Stimulated activated CD8-positive, alpha-beta memory T cell treated with anti-CD3 and anti-CD28 coated beads, Interleukin-15, amount 100 ng/mL, for 24 hours (primary cell): Measurements from ENCODE around the gene CENPE.

Experiments
- DNase-seq: peaks from one replicate; pipeline ENCODE4 v3.0.0-alpha.2; 2020; ENCODE audit warnings: low read depth

The CENPE gene

GRCh38 chr4:103136671-103137445 lies 61.3 kb downstream of the CENPE start:
- DNase-seq = no peak

- DNase-seq = no peak
These were observed 69.0 kb downstream of the CENPE start for GRCh38 chr4:103129174-103129573.

GRCh38 chr4:103126126-103126525 lies 72.0 kb downstream of the CENPE start:
- no peak for DNase-seq

GRCh38 chr4:103123114-103123513 lies 75.0 kb downstream of the CENPE start:
- no peak for DNase-seq

DNA sequence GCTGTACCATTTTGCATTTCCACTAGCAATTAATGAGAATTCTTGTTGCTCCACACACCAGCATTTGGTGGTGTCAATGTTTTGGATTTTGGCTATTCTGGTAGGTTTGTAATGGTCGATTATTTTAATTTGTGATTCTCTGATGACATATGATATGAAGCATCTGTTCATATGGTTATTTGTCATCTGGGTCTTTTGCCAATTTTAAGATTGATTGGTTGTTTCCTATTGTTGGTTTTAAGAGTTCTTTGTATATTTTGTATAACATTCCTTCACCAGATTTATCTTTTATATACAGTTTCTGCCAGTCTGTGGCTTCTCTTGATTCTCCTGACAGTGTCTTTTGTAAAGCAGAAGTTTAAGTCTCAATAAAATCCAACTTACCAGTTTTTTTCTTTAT lies 80.0 kb downstream of the CENPE start:
- no peak for DNase-seq

GRCh38 chr4:103111598-103111997 lies 86.5 kb downstream of the CENPE start:
- DNase-seq = no peak

GRCh38 chr4:103108542-103108941 lies 89.6 kb downstream of the CENPE start:
- no peak for DNase-seq

DNA sequence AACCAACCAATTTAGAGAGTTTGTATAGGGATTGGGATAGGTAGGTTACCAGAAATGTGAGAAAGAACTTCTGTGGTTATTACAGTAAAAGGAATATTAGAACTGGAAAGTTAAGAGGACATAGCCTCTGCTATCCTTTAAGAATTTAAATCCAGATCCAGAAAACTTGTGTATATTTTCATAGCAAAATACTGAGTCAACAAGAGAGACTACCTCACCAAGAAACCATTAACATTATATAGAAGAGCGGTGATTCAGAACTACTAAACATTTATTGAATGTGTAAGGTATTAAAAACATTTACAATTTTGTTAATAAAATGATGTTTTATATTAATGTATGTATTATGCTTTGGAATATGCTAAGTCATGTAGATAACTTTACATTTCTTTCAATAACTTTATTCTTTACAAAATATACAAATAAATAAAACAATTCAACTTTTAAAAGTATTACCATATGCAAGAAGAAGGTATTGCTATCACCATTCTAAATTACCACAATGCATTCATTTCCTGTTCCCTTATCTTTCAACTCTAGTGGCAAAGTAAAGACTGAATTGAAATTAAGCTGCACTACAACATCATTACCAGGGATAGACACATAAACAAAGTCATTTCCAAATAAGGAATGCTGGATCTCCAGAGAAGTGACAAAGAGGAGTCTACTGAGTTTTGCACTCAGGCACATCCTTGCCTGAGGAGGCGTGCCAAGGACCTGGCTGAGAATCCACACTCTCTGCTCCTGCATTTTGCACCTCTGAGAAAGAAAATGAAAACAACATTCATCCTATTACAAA lies 92.4 kb downstream of the CENPE start:
- DNase-seq = no peak

DNA sequence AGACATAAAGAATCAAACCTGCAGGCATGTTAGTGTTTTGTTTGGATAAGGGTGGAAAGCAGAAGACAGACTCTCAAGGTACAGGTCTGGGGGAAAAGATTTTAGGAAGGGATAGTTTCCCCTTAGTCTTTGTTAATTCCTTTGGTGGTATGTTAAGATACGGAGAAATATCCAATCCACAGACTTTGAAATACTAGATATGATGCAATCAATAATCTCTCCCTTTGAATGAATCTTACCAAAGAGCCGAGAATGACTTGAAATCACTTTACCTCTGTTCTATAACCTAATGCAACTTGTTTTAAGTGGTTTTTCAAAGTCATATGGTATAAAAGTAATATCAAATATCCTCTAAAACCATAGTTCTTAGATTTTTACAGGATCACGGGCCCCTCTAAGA lies 93.3 kb downstream of the CENPE start:
- no peak for DNase-seq

GRCh38 chr4:103100691-103101090 lies 97.5 kb downstream of the CENPE start:
- DNase-seq = no peak

GRCh38 chr4:103099691-103100392 lies 98.3 kb downstream of the CENPE start, which contains the start of gene BDH2:
BDH2 (minus strand) TSS chr4:103099834; CDS start chr4:103096254, 3,580 bp downstream.
- DNase-seq = no peak

- DNase-seq = no peak
These were observed 99.2 kb downstream of the CENPE start for GRCh38 chr4:103098756-103099440.

- no peak for DNase-seq
These were observed 99.8 kb downstream of the CENPE start for GRCh38 chr4:103098341-103098740.

DNA sequence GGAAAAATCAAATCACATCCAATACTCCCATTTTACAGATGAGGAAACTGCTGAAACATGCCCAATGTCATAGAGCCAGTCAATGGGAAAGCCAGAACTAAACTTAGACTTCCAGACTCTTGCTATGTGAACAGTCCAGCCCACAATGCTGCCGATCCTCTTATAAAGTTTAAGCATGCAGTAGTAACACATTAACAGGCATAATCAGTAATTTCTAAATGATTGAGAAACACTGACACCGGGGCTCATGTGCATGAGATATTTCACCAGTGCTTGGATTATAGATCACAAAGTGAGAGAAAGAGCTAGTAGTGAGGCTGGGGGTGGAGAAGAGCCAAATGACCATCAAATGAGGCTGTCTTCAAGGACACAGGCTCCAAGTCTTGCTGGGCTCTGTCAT lies 101.0 kb downstream of the CENPE start:
- no peak for DNase-seq

- DNase-seq = no peak
These were observed 103.1 kb downstream of the CENPE start for GRCh38 chr4:103095080-103095479.

DNA sequence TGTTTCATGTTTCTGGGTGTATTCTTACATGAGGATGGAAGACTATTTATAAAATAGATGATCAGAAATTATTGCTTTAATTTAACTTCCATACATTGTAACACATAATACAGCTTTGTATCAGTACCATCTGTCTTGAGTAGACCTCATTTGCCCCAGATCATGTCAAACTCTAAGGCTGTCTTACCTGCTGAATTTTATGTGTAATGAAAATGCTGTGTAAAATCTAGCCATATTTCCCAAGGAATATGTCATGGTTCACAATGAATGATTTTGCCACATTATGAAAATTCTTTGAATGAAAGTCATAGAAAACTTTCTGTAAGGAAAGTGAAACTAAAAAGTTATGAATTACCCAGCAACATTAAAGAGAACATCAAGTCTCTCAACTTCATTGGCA lies 105.9 kb downstream of the CENPE start:
- no peak for DNase-seq

DNA sequence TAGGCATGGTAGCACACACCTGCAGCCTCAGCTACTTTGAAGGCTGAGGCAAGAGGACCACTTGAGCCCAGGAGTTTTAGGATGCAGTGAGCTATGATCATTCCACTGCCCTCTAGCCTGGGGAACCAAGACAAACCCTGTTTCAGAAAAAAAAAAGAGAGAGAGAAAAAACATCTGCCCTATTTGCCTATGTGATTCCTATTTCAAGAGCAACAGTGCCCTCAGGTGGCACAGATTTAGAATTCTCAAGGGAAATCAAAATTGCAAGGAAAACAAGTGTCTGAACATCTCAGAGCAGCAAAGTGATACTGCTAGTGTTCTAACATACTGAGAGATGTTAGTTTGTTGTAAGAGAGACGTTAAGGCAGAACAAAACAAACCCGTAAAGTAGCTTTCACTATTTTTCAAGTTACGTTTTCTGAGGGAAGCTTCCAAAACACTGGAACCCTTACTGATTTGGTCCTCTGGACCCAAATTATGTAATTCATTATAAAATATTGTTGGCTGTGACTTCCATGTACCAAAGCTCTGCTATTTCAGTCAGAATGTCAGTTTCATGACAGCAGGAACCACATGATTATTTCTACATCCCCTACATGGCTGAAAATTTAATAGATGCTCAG lies 106.4 kb downstream of the CENPE start:
- no peak for DNase-seq

DNA sequence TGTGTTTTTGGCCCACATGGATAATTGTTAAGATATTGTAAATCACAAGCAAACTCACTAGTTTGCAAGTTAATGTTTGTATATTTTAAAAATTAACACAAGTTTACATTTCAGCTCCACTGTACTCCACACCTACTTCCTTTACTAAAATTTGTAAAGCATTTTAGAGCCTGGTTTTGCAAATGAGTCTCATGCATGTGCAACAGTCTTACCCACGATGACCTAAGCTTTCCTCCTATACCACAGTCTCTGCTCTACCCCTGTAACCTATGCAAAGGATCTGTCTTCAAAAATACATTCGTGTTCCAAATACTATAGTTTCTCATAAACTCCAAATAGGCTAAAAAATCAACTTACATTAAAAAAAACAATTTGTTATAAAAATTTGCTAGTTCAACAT lies 108.7 kb downstream of the CENPE start:
- no peak for DNase-seq

GRCh38 chr4:103086551-103086950 lies 111.6 kb downstream of the CENPE start:
- no peak for DNase-seq

DNA sequence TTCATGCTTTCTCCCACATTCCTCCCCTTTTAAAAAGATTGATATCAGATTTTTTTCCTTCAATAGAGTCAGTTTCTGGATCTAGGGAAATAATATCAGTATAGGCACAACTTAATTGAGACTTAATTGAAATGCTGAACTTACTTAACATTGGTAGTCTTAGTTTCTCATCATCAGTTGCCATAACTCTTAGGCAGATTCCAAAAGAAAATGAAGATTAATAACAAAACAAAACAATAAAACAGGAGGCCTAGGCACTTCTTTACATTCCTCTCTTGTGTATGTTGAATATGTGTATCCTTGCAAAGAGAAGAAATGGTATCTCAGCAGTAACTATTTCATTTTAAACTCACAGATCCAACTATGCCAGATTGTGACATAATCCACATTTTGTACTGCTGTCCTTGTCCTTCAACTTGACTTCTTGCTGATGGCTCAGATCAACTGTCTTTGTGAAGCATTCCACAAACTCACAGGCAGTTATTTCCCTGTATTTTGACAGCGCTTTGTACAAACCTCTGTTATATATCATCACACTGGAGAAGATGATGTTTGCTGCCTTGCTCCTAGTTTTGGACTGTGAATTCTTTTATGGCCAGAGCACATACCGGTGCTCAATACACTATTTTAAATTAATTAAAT lies 112.5 kb downstream of the CENPE start:
- DNase-seq = no peak

DNA sequence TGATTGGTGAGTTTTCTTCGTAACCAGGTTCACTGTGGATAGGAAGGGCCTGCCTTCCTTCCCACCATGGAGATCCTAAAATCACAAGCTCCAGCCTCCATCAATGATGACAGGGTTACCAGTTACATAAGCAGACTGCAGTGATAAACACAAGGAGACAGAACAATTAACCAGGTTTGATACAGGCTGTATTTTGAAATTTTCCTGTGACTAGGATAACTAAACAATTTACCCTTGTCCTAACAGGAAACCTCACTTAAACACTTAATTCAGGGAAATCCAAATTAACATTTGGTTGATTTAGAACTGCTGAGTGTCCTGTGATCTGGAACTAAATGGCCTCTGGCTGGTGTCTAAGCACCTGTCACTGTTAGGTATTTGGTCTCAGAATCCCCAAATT lies 118.5 kb downstream of the CENPE start:
- DNase-seq = no peak
